HG02798 (cell line): Measurements from ENCODE around the gene TNP1.

Experiments used
- ATAC-seq: cut with Tn5 transposase; IDR thresholded peaks from one replicate; pipeline ENCODE4 v1.9.1; 2021; ENCODE audit warnings: mild to moderate bottlenecking; ENCODE audit not compliant: unreplicated experiment, poor library complexity

TNP1 gene

DNA sequence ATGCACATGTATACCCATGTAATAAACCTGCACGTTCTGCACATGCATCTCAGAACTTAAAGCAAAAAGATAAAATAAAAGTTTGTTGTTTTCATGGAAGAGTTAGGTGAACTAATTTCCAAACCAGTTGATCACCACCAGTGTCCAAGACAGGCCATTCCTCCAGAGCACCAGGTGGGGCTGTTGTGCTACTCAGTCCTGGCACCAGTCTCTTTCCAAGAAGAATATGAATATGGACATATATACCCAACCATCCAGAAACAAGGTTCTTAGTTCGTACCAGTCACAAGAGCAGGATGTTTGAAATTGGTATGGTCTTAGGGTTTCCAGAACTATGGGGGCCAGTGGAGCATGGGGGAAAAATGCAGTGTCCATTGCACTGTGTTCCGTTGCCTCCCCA is 17.2 kb upstream of the TNP1 start:
- no peak for ATAC-seq

DNA sequence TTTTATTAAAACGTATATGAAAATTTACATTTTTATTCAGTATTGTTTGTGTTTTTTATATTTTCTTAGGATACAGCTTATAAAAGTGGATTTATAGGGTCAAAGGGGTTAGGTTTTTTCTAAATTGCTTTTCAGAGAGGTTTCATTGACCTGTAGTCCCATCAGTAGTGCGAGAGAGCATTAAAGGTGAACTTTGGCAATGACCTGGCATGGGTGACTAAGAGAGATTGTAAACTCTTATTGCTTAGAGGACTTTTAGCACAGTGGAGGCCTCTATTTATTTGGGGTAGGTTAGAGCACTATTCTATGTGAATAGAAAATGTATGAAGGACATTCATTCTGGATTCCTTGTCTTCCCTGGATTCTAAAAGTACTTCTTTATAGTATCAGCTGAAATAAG is 16.0 kb upstream of the TNP1 start:
- no peak for ATAC-seq

DNA sequence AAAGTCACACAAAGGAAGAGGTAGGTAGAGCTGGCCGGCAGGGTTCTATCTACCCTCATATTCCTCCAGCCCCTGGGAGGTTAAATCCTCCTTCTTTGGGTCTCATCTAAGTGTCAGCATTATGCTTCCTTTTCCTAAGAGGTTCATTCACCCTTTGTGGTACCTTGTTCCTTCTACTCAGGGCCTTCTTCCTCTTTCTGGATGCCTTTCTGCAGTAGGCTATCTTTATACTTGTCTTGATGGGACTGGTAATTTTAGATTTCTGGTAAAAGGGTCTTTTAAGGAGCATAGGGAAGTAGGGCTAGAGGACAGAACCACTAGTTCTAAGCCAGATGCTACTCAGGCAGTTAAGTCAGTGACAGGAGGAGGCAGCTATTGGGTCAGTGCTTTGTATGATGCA is 13.7 kb upstream of the TNP1 start:
- ATAC-seq, result no peak

DNA sequence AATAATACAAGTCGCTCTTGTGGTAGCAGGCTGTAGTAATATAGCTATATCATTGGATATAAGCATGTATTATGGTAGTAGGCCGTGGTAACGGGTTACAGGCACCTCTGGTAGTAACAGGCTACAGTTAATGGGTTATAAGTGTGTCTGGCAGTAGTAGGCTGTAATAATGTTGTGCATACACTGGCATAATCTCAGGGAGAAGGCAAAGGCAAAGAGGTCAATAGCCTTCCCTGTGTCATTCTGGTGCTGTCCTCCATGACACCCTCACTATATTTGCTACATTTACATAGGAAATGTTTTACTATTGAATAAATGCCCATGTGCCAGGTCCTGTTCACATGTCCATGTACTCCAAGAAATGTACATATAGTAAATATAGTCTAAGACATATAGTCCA is 12.8 kb upstream of the TNP1 start:
- ATAC-seq, result no peak

DNA sequence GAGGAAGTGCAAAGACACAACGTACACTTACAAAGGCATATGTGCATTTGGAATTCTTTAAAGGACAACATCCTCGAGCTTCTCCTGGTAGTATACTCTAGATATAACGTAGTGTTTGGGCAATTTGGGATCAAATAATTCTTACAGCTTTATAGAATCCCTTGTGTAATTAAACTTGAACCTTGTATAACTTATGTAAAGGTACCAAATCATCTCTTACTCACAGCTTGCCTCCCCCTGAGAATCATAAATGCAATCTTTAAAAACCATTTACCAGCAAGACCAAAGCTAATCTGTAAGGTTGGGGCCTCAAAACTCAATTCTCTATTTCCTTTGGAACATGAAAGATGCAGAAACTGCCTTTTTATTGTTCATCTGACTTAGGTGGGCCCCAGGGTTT is 12.2 kb upstream of the TNP1 start:
- ATAC-seq, result no peak

DNA sequence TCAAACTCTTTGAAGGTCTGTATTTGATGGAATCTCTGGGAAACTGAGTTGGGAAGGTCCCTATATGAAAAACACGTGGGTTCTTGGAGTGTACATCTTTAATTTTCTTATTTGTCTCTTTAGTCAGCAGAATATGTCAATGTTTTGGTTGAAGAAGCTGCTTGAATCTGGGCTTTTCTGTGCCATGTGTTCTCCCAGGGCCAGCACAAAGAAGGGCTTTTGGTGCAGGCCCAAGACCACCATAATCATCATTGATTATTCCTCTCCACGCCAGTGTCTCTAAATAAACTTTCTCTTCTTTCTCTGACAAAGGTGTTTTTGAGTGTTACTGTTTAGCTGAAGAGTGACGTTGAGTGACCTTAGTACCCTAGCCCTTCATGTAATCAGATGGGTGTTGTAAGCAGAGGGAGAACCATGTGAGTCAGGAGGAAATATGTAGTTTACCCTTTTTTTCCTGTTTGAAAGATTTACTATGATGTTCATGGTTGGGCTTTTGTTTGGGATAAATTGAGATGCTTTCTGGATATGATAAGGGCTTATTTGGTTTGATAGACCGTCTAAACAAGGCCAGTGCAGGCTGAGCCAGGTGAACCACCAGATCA is 11.6 kb upstream of the TNP1 start:
- ATAC-seq, result no peak

DNA sequence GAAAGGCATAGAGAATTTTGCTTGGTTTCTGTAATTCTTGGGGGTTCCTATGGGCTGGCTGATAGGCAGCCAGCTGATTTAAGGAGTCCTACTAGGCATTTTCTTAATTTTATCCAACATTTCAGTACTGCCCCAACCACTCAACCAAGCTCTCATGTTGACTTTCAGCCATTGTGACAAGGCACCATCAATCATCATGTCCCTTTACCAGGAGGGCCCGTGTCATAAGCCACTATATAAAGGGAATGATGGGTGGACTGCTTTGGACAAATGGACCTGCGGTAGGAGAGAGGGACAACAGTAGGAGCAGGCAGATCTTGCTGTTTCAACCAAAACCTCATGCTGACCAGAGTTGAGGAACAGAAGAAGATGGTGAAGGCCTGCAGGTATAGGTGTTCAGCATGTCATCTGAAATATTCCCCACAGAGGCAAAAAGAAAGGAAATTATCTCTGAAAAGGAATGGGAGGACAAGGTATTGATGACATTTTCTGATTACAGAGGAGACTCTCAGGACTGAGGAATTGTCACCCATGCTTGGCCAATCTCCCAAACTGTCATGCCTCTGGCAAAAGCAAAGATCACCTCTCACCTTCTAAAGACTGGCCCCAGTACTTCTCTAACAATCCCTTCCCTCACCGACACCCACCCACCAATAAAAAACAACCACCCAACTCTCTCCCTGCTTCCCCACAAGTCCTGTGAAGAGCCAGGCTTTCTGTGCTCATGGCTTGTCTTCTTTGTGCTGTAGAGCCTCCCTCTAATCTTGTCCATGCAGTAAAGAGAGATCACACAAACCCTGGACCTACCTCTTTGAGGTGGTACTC is 10.9 kb upstream of the TNP1 start:
- ATAC-seq, result no peak

DNA sequence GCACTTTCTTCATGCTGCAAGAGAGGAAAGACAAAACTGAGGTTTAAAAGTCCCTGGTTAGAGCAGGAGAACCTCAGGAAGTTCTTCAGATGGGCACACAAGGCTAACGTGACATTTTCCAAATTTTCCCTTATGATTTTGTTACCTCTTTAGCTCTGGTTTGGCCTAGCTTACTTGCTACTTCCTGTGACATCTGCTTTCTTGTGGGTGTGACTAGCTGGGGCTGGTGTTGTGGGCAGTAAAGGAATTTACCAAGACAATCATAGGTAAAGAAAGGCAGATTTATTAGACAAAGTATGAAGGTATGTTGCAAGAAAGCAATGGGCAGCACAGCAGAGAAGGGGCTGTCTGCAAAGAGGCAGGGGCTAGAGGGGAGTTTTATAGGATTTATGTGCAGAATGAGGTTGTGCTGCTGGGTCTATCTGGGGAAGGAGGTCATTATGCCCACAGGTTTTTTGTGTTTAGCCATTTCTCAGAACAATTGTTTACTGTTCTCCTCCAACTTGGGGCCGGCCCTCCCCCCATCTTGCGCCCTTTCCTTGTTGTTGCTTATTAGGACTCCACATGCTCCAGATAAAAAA is 6.7 kb upstream of the TNP1 start:
- no peak for ATAC-seq

DNA sequence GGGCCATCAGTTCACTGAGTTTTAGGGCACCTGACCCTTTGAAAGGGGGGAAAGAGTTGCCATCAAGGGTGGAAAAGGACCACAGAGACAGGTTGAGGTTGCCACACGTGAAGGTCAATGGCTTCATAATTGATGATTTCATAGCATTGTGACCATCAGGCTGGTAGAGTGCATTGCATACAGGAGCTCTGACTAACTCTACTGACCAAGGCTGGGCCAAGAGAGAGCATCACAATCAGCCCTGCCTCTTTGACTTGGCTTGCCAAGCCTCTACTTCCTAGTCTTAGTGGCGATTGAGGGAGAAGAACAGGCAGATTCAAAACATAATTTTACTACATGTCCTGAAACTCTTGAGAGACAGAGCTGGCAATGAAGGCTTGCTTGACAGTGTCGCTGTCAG is 5.8 kb upstream of the TNP1 start:
- no peak for ATAC-seq

DNA sequence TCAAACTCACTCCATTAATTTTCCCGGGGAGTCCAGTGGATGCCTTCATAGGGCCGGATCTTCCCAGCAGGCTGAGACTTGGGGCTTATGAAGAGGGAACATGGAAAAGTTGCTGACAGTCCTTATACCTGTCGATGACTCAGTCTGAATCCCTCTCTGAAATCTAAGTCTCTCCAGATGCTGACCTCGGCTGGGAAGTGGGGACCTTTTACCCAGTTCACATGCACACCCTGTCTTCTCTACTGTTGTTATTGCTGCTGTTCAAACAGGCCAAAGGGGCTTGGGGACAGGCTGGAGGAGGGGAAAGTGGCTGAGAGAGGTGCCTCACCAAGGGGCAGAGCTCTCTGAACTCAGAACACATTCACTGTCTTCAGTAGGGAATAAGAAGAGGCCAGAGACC is 4.1 kb upstream of the TNP1 start:
- no peak for ATAC-seq

DNA sequence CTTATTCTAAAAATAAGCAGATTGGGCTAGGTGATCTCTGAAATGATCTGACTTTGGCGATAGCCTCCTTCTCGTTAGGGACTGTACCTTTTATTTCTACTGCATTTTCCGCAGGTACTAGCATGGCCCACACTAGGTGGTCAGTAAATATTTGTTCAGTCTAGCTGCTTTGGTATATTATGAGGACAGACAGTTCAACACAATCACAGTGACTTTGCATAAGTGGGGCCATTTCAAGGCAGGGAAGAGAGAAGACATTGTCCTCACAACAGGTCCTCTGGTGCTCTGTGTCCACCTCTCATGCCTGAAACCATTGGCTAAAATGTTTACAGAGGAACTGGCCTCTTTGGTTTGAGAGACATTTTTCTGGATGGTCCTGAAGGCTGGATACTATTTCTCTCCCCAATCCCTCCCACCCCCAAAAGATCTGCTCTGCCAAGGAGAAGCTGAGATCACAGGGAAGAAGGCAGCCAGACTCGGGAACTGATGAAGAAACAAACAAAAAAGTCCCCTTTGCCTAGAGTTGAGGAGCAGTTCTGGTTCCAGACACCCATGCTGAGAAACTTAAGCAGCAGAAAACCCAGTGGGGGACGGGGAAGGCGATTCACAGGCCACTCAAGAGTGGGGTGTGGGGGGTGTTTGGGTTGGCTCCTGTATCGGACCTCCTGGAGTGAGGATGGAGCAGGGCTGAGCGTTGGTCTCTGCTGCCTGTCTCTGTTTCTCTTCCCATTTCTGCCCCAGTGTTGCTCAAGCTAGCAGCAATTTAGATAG is 2.9 kb upstream of the TNP1 start:
- no peak for ATAC-seq

DNA sequence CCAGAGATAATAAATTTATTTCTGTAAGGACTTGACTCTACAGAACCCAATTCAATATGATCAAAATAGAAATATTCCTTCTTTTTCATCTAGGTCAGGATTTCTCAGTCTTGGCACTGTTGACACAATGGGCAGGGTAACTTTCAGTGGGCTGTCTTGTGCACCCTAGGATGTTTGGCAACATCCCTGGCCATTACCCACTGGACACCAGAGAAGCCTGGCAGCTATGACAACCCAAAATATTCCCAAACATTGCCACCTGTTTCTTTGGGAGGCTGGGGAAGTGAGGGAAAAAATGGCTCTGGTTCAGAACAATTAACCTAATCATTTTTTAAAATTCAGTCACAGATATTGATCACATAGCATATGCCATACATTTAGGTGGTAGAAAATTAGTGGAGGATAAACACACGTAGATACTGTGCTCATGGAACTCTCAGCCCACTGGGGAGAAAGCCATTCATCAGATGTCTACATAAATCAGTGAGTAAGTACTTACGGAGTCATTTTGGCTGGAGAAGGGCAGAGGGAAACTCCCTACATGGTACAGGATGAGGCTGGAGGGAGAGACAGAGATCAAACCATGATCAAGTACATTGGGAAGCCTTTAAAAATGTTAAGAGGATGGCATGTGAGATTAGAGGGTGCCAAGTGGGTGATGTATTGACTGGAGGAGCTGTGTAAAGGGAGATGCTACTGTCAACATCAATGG is 718 bp upstream of the TNP1 start:
- ATAC-seq, result no peak

DNA sequence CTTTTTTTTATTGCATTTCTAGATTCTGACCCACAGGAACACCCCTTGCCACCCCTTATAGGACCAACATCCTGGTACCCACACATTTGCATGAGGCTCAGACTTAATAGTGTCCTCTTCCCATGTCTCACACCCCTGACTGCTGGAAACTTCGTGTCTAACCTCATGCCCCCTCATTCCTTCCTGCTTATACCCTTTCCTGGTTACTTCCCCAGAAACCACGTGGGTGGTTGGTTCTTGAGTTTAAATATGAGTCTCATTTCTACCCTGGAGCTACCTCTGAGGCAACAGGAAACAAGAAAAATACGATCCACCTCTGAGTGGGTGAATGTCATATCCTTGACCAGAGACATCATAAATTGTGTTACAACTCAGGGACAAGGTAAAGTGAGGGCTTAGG is 1.6 kb downstream of the TNP1 start:
- ATAC-seq, result no peak

DNA sequence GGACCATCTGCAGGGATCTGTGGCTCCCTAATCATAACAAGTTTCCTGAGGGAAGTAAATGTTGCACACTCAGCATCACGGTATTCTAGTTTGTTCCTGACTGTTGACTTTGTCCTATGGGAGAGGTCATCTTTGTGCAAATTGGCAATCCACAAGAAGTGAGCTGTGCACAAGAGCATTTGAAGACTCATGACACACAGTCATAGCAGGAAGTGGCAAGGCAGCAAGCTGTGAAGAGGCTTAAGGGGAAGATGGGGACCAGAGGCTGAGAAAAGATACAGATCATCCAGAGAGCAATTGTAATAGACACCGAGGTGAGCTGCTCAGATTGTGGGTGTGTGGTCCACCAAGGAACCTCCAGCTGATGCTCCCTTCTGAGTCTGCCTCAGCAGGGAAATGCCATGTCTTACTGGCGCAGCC is 2.7 kb downstream of the TNP1 start:
- ATAC-seq, result no peak

DNA sequence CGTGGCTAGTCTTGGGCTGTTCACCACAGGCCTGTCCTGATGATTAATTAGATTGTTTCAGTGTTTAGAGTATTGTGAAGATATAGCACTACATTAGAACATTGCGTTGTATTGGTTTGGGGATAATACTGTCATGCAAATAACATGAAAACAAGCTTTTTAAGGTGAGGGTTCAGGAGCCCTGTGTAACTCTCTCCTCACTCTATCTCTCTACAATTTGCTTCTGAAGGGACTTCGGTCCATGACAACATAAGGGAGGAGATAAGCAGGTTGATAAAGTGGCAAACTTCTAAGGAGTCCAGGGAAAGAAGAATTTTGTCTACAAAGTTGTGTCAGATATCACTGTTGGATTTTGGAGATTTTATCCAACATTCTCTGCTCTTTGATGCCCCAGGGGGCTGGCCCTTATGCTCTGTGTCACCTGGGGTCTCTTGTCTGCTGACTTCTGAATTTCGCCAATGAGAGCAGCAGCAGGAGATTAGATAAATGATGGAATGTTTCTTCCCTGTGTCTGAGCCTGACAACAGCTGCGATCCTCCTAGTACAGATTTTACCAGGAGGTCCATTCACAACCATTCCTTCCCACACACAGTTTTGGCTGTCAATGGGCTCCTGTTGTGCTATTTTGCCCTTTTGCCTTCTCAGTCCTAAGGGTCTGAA is 3.3 kb downstream of the TNP1 start:
- ATAC-seq, result no peak

DNA sequence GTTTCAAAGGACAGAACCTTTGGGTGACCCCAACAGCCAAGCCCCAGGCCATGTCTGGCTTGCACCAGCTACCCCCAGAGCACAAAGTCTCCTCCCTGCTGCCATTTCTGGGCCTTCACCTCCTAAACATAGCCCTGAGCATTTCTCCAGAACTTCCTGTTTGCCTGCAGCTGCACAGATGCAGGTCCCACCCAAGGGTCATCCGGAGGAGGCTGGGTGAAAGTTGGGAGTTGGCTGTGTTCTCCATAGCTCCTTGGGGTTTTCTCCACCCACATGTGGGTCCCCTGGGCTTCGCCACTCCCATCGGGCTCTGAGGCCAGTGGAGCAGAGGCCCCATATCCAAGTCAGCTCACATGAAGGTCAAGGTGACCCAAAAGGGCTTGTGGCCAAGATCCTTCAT is 4.3 kb downstream of the TNP1 start:
- no peak for ATAC-seq

DNA sequence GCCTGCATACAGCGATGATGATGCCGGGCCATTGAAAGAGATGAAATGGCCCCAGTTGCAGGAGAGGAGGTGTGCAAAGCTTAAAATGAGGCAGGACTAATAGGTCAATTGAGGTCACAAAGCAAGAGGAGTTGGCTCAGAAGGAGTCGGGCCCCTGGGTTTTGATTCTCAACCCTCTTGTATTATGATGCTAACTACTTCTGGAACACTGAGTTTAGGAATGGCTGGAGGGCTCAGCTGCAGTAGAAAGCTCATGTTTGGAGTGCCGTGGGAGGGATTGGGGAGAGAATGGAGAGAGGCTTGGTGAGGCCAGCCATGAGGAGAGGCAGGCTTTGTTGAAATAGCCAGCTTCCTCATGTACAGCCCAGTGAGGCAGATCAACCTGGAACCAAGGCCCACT is 4.8 kb downstream of the TNP1 start:
- no peak for ATAC-seq

DNA sequence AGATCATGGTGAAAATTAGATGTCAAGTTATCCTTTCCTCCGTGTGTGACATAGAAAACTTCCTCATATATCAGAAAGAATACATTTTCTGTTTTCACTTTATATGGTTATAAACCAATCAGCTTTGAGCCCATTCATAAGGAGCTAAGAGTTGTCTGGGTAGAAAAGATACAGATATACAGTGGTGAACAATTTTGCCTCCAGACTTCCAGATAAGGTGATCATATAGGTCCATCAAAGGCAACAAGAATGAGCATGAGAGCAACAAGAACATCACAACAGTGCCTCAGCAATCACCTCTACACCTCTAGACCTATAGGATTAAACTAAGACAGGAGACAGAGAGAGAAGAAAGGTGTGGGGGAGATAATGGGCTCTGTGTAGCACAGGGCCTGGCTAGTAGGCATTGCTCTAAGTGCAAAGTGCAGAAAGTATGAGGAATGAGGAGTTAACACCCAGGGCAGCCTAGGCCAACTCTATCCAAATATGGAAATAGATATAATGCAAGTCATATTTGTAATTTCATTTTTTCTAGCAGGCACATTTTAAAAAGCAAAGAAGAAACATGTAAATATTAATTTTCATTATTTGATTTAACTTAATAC is 8.3 kb downstream of the TNP1 start:
- ATAC-seq, result no peak

DNA sequence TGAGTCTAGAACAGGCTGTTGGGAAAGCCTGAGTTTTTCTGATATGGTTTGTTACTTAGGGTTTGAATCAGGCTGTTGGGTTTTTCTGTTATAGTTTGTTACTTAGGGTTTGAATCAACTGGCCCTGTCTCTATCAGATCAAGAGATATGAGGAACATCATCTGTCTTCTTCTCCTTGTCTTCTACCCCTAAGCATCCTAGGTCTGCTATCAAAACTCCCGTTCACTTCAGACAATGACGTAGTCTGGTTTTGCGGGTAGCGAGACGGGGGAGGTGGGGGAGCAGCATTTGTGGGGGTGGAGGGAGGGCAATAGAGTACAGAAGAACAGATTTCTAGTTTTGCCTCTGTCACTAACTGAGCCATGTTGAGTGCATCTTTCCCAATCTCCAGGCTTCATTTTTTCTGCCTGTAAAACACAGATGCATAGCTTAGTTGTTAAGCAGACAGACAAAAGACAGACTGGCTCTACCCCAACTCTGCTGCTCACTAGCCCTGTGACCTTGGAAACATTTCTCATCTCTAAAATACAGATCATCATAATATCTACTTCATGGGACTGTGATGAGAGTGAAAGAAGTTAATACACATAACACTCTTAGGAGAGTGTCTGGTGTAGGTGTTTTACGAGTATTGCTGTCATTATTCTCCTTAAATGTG is 9.1 kb downstream of the TNP1 start:
- ATAC-seq, result no peak
